Measurements from ENCODE around the gene HOXB9. TPM values are rescaled to one million over a fixed set of nuclear protein-coding genes. Genes with fewer than 3 reads are reported as not detected.

The HOXB9 gene
- total and polyA plus RNA-seq, 9 of the 15 experiments (the other 6 are each of a cell fraction or from before 2014, with no cell fraction given), result 3.1 to 196 (median 77.6) TPM

DNA sequence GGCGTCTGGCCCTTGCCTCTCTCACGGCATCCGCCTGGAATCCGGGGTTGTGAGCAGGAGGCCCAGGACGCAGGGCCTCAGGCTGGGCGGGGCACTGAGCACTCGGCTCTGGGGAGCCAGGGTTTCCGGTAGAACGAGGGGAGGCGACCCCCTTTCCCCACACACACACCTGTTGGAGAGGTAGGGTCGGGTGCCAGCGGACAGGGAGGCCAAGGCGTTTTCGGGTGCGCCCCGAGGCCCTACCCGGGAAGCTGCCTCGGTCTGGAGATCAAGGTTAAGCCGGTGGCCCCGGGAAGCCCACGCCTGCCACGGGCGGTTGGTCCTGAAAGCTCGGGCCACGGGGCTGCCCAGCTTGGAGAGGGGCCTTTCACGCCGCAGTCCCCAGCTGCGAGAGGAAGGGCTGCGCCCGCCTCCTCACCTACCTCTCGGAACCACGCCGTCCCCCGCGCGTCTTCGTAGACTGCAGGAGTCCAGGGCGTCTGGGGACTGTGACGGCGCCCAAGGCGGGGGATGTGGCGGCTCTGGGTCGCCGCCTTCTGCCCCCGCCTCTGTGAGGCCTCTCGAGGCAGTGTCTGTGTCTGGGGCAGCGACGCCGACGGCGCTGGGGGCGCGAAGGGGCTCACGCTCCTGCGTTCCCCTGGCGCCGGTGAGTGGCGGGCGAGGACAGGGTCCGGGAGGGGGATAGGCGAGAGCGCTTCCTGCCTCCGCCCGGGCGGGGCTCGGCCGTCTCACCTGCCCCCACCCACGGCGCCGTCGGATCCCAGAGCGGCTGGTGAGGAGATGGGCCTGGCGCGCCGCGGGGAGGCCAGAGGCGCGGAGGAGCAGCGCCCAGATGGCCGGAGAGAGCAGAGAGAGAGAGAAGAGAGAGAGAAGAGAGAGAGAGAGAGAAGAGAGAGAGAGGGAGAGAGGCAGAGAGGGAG lies 20.3 kb upstream of the HOXB9 start (continued):
- 0 out of 2 replicates have a peak, but pooled peaks have one; percentile 10 for TF ChIP-seq CREB1 (IDR thresholded peaks at IDR 0.05)
- TF ChIP-seq CREB1 (CRISPR knock-in tag; IDR thresholded peaks at IDR 0.05), result no peak
- peak in 1 of 3 experiments; percentile 2 for TF ChIP-seq YY1 (IDR thresholded peaks at IDR 0.05; ENCODE audit: borderline replicate concordance in 1 of 3, control insufficient read depth in 1 of 3, extremely low read depth in 1 of 3, insufficient read depth in 3 of 3, insufficient read length in 1 of 3, insufficient replicate concordance in 2 of 3, low read depth in 1 of 3, low read length in 2 of 3)
- TF ChIP-seq, protein P1, sequence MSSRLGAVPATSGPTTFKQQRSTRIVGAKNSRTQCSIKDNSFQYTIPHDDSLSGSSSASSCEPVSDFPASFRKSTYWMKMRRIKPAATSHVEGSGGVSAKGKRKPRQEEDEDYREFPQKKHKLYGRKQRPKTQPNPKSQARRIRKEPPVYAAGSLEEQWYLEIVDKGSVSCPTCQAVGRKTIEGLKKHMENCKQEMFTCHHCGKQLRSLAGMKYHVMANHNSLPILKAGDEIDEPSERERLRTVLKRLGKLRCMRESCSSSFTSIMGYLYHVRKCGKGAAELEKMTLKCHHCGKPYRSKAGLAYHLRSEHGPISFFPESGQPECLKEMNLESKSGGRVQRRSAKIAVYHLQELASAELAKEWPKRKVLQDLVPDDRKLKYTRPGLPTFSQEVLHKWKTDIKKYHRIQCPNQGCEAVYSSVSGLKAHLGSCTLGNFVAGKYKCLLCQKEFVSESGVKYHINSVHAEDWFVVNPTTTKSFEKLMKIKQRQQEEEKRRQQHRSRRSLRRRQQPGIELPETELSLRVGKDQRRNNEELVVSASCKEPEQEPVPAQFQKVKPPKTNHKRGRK (tag; IDR thresholded peaks at IDR 0.05), result no peak
- TF ChIP-seq, protein P2, sequence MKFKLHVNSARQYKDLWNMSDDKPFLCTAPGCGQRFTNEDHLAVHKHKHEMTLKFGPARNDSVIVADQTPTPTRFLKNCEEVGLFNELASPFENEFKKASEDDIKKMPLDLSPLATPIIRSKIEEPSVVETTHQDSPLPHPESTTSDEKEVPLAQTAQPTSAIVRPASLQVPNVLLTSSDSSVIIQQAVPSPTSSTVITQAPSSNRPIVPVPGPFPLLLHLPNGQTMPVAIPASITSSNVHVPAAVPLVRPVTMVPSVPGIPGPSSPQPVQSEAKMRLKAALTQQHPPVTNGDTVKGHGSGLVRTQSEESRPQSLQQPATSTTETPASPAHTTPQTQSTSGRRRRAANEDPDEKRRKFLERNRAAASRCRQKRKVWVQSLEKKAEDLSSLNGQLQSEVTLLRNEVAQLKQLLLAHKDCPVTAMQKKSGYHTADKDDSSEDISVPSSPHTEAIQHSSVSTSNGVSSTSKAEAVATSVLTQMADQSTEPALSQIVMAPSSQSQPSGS (CRISPR knock-in tag; IDR thresholded peaks at IDR 0.05), result no peak
- TF ChIP-seq, protein P3, sequence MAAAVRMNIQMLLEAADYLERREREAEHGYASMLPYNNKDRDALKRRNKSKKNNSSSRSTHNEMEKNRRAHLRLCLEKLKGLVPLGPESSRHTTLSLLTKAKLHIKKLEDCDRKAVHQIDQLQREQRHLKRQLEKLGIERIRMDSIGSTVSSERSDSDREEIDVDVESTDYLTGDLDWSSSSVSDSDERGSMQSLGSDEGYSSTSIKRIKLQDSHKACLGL (CRISPR knock-in tag; IDR thresholded peaks at IDR 0.05; ENCODE audit: borderline replicate concordance, poor library complexity, severe bottlenecking), result no peak
- peak; percentile 37; the same call in 1 of the 2 replicates for TF ChIP-seq SUPT5H (IDR thresholded peaks at IDR 0.05)
- TF ChIP-seq POLR2AphosphoS5 (IDR thresholded peaks at IDR 0.05; ENCODE audit: control insufficient read depth, insufficient read depth, low read depth, low read length), result peak; percentile 32; the same call in 1 of the 2 replicates
- no peak for TF ChIP-seq PTRF (tag; IDR thresholded peaks at IDR 0.05)
- TF ChIP-seq, protein P4, sequence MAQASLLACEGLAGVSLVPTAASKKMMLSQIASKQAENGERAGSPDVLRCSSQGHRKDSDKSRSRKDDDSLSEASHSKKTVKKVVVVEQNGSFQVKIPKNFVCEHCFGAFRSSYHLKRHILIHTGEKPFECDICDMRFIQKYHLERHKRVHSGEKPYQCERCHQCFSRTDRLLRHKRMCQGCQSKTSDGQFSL (CRISPR knock-in tag; IDR thresholded peaks at IDR 0.05), result no peak
- TF ChIP-seq, protein P4 (tag; IDR thresholded peaks at IDR 0.05), result no peak
- TF ChIP-seq CCNT2 (IDR thresholded peaks at IDR 0.05; ENCODE audit: borderline replicate concordance, extremely low read depth, insufficient read length, low read depth, low read length), result no peak
- TF ChIP-seq ZNF316 (IDR thresholded peaks at IDR 0.05), result no peak
- TF ChIP-seq HDAC2 (IDR thresholded peaks at IDR 0.05), result no peak
- no peak for TF ChIP-seq ESRRB (CRISPR knock-in tag; IDR thresholded peaks at IDR 0.05; ENCODE audit: borderline replicate concordance)
- TF ChIP-seq, protein P5, sequence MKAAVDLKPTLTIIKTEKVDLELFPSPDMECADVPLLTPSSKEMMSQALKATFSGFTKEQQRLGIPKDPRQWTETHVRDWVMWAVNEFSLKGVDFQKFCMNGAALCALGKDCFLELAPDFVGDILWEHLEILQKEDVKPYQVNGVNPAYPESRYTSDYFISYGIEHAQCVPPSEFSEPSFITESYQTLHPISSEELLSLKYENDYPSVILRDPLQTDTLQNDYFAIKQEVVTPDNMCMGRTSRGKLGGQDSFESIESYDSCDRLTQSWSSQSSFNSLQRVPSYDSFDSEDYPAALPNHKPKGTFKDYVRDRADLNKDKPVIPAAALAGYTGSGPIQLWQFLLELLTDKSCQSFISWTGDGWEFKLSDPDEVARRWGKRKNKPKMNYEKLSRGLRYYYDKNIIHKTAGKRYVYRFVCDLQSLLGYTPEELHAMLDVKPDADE (conservative IDR thresholded peaks at IDR 0.05; ENCODE audit: control insufficient read depth, low read depth, low read length), result no peak
- TF ChIP-seq, protein P6, sequence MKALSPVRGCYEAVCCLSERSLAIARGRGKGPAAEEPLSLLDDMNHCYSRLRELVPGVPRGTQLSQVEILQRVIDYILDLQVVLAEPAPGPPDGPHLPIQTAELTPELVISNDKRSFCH (CRISPR knock-in tag; IDR thresholded peaks at IDR 0.05), result no peak
- TF ChIP-seq, protein P6 (tag; IDR thresholded peaks at IDR 0.05), result no peak
- peak; percentile 39 for TF ChIP-seq FIP1L1 (IDR thresholded peaks at IDR 0.05; ENCODE audit: low read depth, low read length, poor library complexity, severe bottlenecking)
- TF ChIP-seq CBFA2T2 (conservative IDR thresholded peaks at IDR 0.05), result no peak

Data from K562 (cell line).